H7 (cell line): ENCODE data around the gene PPP2R5C. TPM values are rescaled to one million over a fixed set of nuclear protein-coding genes. Genes with fewer than 3 reads are reported as not detected.

Experiments
- DNase-seq: peaks from one replicate; pipeline ENCODE4 v3.0.0; 2012
- H3K27me3 ChIP-seq: 2 replicates; pipeline ENCODE4 v1.6.0; 2011; ENCODE audit warnings: mild to moderate bottlenecking, low read length; ENCODE audit not compliant: control insufficient read depth, insufficient read depth
- H3K36me3 ChIP-seq: replicated peaks from 2 replicates; pipeline ENCODE4 v1.5.1; 2011; ENCODE audit warnings: low read length; ENCODE audit not compliant: control insufficient read depth, insufficient read depth
- H3K4me3 ChIP-seq: 2 replicates; pipeline ENCODE4 v1.5.1; 2011; ENCODE audit warnings: low read depth, mild to moderate bottlenecking, control low read depth, low read length, moderate library complexity; ENCODE audit not compliant: insufficient read depth
- total RNA-seq: library from RNA; depleted of rRNA; stranded (reverse); fragments of >200 nt; shearing (Covaris generic); gene quantifications from 2 replicates; pipeline ENCODE4 v1.2.3, GENCODE V29; 2014

PPP2R5C gene
- total RNA-seq, 1 experiment from 2014 or later = 46.7 TPM

DNA sequence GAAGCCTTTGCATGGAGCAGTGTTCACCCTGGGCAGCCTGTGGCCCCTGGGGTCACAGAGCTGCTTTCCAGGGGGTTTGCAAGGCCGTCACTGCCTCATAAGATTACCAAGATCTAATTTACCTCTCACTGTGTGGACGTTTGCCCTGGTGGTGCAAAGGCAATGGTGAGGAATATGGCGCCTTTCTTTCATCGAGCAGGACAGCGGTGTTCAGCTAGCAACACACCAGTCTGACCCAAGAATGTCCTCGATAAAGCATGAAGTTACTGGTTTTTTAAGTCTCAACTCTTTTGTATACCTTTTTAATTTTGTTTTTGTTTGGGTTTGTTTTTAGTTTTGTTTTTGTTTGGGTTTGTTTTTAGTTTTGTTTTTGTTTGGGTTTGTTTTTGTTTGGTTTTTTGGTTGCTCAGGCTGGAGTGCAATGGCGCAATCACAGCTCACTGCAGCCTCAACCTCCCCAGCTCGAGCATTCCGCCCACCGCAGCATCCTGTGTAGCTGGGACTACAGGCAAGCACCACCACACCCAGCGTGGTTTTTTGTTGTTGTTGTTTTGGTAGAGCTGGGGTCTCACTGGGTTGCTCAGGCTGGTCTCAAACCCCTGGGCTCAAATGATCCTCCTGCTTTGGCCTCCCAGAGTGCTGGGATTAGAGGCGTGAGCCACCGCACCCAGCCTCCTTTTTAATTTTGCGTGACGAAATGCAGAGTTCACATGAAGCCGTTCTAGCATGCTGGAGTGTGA lies 57.9 kb downstream of the PPP2R5C start:
- Histone ChIP-seq H3K36me3 (no peaks in the 10 kb centered on the region), H3K27me3 (no peaks in the 10 kb centered on the region), H3K4me3 (no peak overlapping the region)
- no peak for DNase-seq

DNA sequence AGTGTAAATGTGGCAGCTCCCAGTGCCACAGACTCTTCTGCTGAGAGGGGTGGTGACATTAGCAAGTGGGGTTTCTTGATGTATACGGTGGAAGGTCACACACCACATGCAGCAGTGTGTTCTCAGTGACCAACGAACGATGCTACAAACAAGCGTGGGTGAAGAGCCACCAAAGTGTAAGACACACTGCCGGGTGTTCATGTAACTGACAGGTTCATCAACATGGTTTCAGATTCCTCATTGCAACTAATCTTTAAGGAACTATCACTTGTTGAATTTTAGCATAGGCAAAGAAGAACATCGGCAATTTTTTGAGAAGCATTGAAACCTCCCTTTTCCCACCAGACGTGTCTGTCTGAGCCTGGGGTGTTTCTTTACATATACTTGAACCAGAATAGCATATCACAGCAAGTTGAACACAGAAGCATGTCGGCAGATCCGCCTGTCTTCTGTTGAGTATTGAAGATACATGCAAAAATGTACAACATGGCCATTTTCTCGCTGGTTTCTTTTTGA lies 58.8 kb downstream of the PPP2R5C start:
- no peak overlapping the region for H3K4me3 ChIP-seq
- no peaks in the 10 kb centered on the region for H3K27me3 ChIP-seq
- DNase-seq = no peak
- H3K36me3 ChIP-seq = no peaks in the 10 kb centered on the region

DNA sequence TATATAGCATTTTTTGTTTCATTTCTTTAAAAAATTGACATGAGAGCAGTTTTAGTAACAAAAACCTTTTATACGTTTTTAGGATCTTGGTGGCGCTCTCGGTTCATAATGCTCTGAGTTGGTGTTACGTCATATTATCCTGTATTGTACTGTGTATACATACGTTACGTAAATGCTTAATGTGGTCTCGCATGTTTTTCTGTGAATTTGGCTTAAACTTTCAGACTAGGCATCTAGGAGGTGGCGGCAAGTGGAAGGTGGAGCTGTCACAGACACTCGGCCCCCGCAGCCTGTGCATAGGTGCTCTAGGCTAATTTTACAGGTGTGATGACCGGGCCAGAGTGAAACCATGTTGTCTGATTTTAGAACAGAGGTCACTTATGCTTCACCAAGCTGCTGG lies 60.0 kb downstream of the PPP2R5C start:
- no peaks in the 10 kb centered on the region for H3K27me3 ChIP-seq
- H3K36me3 ChIP-seq = no peaks in the 10 kb centered on the region
- H3K4me3 ChIP-seq = no peak overlapping the region
- no peak for DNase-seq

- DNase-seq = no peak
- Histone ChIP-seq H3K36me3 (no peaks in the 10 kb centered on the region), H3K4me3 (no peak overlapping the region), H3K27me3 (no peaks in the 10 kb centered on the region)
Observed at GRCh38 chr14:101823066-101823465, 61.6 kb downstream of the PPP2R5C start.

DNA sequence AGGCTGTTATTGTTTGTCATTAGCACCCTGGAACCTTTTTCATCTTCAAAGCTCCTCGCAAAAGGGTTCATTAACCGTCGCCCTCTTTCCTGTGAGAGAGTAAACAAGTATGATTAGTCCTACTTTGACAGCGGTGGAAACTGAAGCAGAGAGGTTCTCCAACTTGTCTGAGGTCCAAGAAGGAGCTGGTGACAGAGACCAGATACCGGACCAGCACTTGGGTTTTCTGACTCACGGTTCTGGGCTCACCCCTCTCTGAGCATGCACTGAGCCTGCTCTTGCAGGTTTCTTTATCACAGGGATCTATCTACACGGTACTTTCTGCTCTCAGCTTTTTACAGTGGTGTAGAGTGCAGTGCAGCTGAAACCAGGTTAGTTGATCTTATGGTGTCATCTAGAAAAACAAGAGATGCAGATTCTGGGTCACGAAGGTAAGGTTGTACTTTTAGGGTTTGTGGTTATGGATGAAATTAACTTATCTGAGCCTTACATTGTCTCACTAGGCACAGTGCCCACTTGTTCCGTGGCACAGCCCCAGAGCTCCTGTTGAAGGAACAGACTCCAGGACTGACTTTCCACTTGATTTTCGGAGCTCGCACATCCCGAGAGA lies 62.1 kb downstream of the PPP2R5C start:
- Histone ChIP-seq H3K27me3 (no peaks in the 10 kb centered on the region), H3K4me3 (no peak overlapping the region), H3K36me3 (no peaks in the 10 kb centered on the region)
- DNase-seq = no peak

GRCh38 chr14:101824339-101824727 lies 62.8 kb downstream of the PPP2R5C start:
- Histone ChIP-seq H3K36me3 (no peaks in the 10 kb centered on the region), H3K4me3 (no peak overlapping the region), H3K27me3 (no peaks in the 10 kb centered on the region)
- DNase-seq = no peak

GRCh38 chr14:101825797-101826196 lies 64.3 kb downstream of the PPP2R5C start:
- no peak overlapping the region for H3K4me3 ChIP-seq
- DNase-seq = no peak
- H3K27me3 ChIP-seq = no peaks in the 10 kb centered on the region
- no peaks in the 10 kb centered on the region for H3K36me3 ChIP-seq

- no peak for DNase-seq
- Histone ChIP-seq H3K27me3 (no peaks in the 10 kb centered on the region), H3K36me3 (no peaks in the 10 kb centered on the region), H3K4me3 (no peak overlapping the region)
Observed at GRCh38 chr14:101826351-101826750, 64.8 kb downstream of the PPP2R5C start.

DNA sequence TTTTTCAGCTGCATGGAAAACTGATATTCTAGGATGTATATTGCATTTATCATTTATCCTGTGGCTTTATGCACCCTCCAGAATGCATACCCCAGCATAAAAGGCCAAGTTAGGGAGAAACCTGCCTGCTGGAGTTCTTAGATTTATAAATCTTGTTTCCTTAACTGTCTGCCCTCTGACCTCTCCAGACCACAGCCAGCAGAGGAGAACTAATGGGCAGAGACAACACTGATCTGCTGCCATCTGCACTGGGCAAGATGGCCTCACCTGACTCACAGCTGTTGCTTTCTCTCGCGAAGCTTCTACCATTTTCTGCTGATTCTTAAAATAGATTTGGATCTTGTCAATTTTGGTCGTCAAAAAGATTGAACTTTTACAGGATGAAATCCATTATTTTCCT lies 65.8 kb downstream of the PPP2R5C start:
- no peak for DNase-seq
- no peaks in the 10 kb centered on the region for H3K27me3 ChIP-seq
- H3K4me3 ChIP-seq = no peak overlapping the region
- H3K36me3 ChIP-seq = no peaks in the 10 kb centered on the region; the same call in 1 of the 2 replicates

- no peak overlapping the region for H3K4me3 ChIP-seq
- no peaks in the 10 kb centered on the region for H3K27me3 ChIP-seq
- no peak for DNase-seq
- no peaks in the 10 kb centered on the region; the same call in 1 of the 2 replicates for H3K36me3 ChIP-seq
Observed at GRCh38 chr14:101828046-101828445, 66.5 kb downstream of the PPP2R5C start.

- Histone ChIP-seq H3K4me3 (no peak overlapping the region), H3K36me3 (no peaks in the 10 kb centered on the region; the same call in 1 of the 2 replicates), H3K27me3 (no peaks in the 10 kb centered on the region)
- DNase-seq = no peak
Observed at GRCh38 chr14:101830271-101830670, 68.8 kb downstream of the PPP2R5C start.

DNA sequence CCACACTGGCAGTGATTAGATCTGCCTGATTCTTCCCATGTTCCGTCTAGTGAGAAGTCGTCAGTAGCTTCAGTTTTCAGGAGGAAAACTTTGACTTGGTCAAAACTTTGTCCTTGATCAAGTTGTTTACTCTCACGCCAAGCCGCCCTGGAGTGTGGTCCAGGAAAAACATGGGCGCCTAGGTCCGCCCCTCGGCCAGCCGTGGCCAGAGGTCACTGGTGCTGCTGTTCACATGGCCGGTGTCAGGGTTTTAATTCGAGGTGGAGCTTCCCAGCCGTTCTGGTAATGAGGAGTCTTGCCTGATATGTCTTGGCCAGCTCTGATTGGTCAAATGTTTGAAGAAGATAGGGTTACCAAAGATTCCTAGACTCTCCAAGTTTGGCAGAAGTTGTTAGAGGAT lies 71.5 kb downstream of the PPP2R5C start:
- DNase-seq = no peak
- no peaks in the 10 kb centered on the region; the same call in 1 of the 2 replicates for H3K36me3 ChIP-seq
- H3K27me3 ChIP-seq = no peaks in the 10 kb centered on the region
- no peak overlapping the region for H3K4me3 ChIP-seq

DNA sequence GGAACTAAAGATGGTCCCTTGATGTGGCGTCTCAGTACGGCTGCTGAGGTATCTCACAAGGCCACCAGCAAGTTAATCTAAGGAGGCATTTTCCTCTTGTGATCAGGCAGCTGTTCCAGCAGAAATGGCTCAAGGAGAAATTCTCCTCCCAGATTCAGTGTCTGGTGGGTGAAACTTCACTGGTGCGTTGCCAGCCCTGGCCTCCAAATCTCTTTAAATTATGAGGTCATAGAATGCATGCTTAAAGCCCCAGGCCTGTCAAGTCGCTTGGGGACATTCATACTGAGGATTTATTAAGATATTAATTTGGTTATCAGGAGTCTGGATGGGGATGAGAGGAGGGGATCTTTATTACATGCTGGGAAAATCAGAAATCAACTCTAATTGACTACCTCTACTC lies 72.9 kb downstream of the PPP2R5C start:
- H3K36me3 ChIP-seq = no peaks in the 10 kb centered on the region; the same call in 1 of the 2 replicates
- H3K4me3 ChIP-seq = no peak overlapping the region
- no peak for DNase-seq
- H3K27me3 ChIP-seq = no peaks in the 10 kb centered on the region

DNA sequence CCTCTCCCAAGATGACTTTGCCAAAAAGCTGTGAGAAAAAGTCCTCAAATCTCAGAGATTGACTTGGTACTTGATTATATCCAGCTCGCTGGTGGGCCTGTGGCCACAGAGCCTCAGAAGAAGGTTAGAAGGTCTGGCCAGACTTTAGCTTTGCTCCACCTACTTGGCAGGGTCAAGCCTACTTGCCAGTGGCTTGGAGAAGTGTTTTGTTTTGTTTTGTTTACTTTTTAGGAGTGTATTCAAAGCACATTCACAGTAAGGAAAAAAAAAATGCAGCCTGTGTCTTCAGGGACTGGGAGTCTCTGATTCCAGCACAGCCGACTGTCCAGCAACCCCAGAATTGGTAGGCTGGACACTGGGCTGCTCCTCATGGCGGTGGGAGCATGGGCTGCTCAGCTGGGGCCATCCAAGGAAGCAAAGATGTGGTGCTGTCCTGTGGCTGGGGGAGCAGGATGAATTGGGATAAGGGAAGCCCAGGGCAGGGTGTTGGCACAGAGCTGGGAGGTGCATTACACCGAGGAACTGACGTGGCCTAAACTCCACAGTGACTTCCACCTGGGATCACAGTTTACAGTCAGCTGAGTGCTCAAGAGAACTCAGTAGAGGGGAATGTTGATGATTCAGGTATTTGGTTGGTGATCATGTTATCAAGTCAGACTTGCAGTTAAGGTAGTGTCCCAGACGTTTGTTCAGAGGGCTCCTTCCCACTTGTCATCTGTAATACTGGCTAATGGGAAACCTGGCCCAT lies 73.5 kb downstream of the PPP2R5C start:
- no peak overlapping the region for H3K4me3 ChIP-seq
- no peak for DNase-seq

DNA sequence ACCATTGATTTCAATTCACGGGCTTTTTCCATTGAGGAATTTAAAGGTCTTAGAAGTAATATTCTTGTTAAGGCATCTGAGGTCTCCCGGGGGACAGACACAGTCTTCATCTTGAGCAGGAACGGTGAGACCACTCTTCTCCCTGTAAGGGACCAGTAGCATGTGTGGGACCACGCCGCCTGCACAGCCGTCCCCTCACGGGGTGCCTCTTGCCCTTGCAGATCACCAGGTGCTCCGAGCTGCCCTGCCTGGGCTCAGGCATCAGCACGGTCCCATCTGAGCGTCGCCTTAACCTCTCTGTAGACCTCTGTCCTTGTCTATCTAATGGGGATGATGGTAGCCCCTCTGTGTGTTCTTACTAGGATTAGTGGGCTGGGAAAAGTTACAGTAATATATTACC lies 74.1 kb downstream of the PPP2R5C start:
- Histone ChIP-seq H3K36me3 (no peaks in the 10 kb centered on the region; the same call in 1 of the 2 replicates), H3K4me3 (no peak overlapping the region), H3K27me3 (no peaks in the 10 kb centered on the region)
- DNase-seq = no peak

More for the DNA sequence above, 73.5 kb downstream of the PPP2R5C start:
- Histone ChIP-seq H3K36me3 (no peaks in the 10 kb centered on the region; the same call in 1 of the 2 replicates), H3K27me3 (no peaks in the 10 kb centered on the region)
